GM12873 (cell line): ENCODE measurements around the gene LDHAL6B.

Experiments used
- TF ChIP-seq, protein P1 (sequence below): IDR thresholded peaks from 2 replicates; pipeline ENCODE4 v1.5.1; 2012; ENCODE audit warnings: low read depth, mild to moderate bottlenecking, moderate library complexity, low read length, control low read depth; ENCODE audit not compliant: insufficient read depth; ENCODE audit errors: missing control alignments

Gene LDHAL6B

DNA sequence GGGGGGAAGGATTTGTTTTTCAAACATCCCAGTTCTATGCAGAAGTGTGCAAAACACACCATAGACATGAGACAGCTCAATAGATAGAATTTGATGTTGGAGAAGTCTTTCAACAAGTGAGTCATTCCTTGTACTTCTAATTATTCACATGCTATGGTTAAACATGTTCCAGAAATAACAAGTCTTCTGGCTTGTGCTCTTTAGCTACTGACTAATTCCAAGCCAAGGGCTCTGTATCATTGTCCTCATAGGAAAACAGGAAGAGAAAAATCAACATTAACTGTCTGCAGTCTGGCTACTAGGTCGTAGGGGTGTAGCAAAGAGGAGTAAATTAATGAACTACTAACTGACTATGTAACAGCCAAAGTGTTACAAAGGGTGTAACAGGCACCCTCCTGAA is 25.8 kb downstream of the LDHAL6B start:
- TF ChIP-seq, protein P1, sequence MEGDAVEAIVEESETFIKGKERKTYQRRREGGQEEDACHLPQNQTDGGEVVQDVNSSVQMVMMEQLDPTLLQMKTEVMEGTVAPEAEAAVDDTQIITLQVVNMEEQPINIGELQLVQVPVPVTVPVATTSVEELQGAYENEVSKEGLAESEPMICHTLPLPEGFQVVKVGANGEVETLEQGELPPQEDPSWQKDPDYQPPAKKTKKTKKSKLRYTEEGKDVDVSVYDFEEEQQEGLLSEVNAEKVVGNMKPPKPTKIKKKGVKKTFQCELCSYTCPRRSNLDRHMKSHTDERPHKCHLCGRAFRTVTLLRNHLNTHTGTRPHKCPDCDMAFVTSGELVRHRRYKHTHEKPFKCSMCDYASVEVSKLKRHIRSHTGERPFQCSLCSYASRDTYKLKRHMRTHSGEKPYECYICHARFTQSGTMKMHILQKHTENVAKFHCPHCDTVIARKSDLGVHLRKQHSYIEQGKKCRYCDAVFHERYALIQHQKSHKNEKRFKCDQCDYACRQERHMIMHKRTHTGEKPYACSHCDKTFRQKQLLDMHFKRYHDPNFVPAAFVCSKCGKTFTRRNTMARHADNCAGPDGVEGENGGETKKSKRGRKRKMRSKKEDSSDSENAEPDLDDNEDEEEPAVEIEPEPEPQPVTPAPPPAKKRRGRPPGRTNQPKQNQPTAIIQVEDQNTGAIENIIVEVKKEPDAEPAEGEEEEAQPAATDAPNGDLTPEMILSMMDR: no peak

DNA sequence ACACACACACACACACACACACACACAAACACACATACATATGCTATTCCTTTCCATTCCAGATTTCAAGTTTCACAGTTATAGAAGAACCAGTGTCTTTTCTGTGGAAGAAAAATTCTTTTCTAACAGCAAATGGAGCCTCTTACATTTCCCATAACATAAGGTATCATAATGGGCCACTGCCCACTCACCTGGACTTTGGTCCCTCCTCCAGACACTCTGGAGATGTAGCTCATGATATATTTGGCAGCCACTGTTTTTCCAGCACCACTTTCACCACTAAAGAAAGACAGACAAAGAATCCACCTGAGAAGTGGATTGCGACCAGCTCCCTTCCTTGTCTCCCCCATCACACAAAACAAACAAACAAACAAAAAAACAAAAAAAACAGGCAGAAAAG is 29.8 kb downstream of the LDHAL6B start:
- TF ChIP-seq, protein P1: no peak

DNA sequence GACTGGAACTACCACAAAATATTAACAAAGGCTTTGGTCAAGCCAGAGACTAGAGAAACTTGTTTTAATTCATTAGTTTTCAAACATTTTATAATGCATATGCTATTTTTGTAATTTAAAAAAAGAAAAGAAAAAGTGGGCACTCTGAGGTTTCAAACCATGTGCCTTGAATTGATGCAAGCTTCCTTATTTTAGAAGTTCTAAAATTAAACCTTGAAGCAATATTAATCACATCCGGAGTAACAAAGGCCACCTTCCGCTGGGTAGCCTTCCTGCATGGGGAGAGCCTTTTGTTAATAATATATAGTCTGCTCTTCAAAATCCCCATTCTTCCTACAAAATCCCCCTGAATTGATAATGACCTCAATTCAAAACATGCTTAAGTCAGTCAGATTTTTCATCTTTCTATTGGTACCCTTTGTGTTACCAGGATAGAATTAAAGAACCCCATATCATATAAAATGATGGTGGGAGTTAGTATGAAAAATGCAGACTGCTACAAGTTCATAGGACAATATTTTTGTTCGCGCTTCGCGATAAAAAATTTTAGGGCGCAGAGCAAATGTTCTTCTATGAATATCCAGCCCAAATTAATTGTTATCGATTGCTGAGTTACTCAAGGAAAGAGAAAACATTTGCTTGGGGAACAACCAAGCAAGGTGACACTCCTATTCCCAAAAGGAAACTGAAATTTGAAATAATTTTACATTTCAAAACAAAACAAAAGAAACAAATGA is 30.6 kb downstream of the LDHAL6B start:
- TF ChIP-seq, protein P1: no peak

DNA sequence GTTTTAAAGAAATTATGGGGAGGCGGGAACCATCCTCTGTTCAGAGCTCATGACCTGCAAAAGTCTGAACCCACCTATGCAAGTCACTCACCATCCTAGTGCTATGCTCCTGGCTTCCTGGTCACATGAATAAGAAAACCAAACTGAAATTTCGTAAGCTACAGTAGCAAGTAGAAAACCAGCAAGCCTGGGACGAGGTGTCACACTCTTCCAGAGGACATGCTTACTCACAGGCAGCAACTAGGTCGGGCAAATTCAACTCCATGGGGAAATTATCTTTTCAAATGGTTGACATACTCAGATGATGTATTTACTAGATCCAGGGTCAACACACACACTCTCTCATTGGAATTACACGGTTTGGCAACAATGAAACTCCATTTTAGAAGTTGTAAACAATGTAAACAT is 31.3 kb downstream of the LDHAL6B start:
- TF ChIP-seq, protein P1: no peak

DNA sequence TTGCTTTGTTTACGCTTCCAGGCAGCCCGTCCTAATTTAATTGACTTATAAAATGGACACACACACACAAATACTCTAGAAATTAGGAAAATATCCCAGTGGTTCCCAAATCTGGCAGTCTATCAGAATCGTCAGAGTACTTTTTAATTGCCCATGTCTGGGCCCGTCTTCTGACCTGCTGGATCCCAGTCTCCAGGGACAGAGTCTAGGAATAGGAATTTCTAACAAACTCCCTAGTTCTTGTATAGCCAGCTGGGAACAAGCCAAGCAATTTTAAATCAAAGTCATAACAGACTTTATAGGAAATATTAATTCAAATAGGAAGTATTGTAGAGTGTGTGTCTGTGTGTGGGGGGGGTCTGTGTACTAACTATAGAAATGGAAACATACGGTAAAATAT is 33.4 kb downstream of the LDHAL6B start:
- TF ChIP-seq, protein P1: no peak

DNA sequence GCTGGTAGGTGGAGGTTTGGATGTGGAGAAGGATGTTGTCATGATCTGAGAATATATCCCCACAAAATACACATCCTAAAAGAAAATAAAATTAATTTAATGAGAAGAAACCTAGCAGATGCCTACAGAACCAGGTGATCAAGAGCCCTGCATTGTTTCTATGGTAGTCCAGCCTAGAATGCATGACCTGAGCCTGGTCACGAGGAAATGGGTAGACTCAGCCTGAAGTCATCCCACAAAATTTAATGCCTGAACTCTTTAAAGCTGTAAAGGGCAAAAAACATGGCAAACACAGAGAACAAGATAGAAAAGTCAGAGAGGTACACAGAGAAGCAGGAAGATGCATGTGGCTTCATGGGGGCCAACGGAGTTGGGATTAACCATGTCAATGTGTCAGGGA is 36.0 kb downstream of the LDHAL6B start:
- TF ChIP-seq, protein P1: no peak

DNA sequence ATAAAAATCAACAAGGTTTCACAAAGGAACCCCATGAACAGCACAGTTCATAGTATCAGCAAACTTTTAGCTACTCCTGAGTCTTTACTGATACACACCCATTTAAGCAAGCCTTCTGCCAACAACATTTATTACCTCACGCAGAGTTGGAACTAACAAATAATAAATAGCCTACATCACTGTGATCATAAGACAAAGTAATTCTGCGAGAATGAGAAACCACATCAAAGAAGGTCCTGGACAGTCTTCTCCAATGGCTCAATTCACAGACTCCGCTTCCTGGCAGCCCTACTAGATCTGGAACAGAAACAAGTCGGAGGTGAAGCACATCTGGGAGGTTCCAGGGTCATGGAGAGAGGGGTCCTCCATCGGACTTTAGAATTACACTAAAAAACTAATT is 37.0 kb downstream of the LDHAL6B start:
- TF ChIP-seq, protein P1: no peak

DNA sequence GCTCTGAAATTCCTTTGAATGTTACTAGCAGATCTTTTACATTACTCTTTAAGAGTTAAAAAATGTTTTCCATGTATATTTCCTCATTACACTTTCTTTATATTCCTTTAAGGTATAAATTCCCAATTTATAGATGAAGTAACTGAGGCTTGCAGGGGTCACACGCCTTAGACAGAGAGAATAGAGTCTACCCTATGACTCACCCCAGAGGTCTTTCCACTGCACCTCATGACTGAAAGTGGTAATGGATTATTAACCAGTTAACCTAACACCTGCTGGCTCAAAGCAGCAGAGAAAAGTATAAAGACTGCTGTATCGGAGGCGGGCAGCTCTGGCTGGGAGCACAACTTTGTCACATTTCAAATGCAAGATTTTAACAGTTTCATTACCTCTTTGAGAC is 37.7 kb downstream of the LDHAL6B start:
- TF ChIP-seq, protein P1: no peak
